HEK293 (cell line): ENCODE measurements around the gene MSANTD2.

Experiments
- CTCF ChIA-PET: fragments of 350-600 bp; formaldehyde crosslinking; extraction: SDS; loops from one replicate; lab custom pipeline; 2021; ENCODE audit warnings: antibody characterized with exemption; lab: Yijun Ruan, JAX
- POLR2A ChIA-PET: fragments of 300-600 bp; formaldehyde crosslinking; extraction: SDS; loops from one replicate; lab custom pipeline; 2020; ENCODE audit warnings: antibody characterized with exemption, inconsistent platforms; lab: Yijun Ruan, JAX
- H3K27ac ChIP-seq: fragments of 200-500 bp; sonication (Bioruptor generic); 2 replicates; pipeline ENCODE4 v1.5.1; 2014; ENCODE audit warnings: low read depth, low read length, control low read depth, inconsistent platforms; ENCODE audit errors: extremely low read depth
- H3K36me3 ChIP-seq, 2 experiments: fragments of 200-500 bp in 1 of 2; sonication (Bioruptor generic) in 1 of 2; 1 replicate in 1 of 2; 2 replicates in 1 of 2; pipeline ENCODE4 v1.5.1; 2014 to 2017; ENCODE audit warnings: inconsistent platforms in 2 of 2, low read length in 2 of 2; ENCODE audit not compliant: control insufficient read depth in 2 of 2, insufficient read depth in 1 of 2
- H3K4me1 ChIP-seq: fragments of 200-500 bp; sonication (Bioruptor generic); 2 replicates; pipeline ENCODE4 v1.5.1; 2014; ENCODE audit warnings: mild to moderate bottlenecking, low read length, inconsistent platforms; ENCODE audit not compliant: control insufficient read depth, insufficient read depth
- H3K4me3 ChIP-seq: 2 replicates; pipeline ENCODE4 v1.5.1; 2011; ENCODE audit warnings: low read depth, mild to moderate bottlenecking, control low read depth, low read length, moderate library complexity
- H3K9me3 ChIP-seq: fragments of 200-500 bp; sonication (Bioruptor generic); 2 replicates; pipeline ENCODE4 v1.5.1; 2014; ENCODE audit warnings: low read depth, low read length, inconsistent platforms; ENCODE audit not compliant: control insufficient read depth, insufficient read depth
- FEZF1 ChIP-seq: fragments of 450-650 bp; formaldehyde crosslinking; IDR thresholded peaks from 2 replicates; pipeline ENCODE4 v1.5.1; 2016; ENCODE audit warnings: missing biosample characterization, missing genetic modification characterization
- OSR2 ChIP-seq: fragments of 450-650 bp; formaldehyde crosslinking; IDR thresholded peaks from 2 replicates; pipeline ENCODE4 v1.5.1; 2016; ENCODE audit warnings: missing biosample characterization, missing genetic modification characterization
- SALL2 ChIP-seq: fragments of 450-650 bp; formaldehyde crosslinking; IDR thresholded peaks from 2 replicates; pipeline ENCODE4 v1.5.0; 2017; ENCODE audit warnings: missing biosample characterization, mild to moderate bottlenecking, missing genetic modification characterization, borderline replicate concordance
- SP2 ChIP-seq: fragments of 450-650 bp; formaldehyde crosslinking; IDR thresholded peaks from 2 replicates; pipeline ENCODE4 v1.5.1; 2016; ENCODE audit warnings: missing biosample characterization, missing genetic modification characterization
- SP7 ChIP-seq: fragments of 450-650 bp; formaldehyde crosslinking; IDR thresholded peaks from 2 replicates; pipeline ENCODE4 v1.5.1; 2016; ENCODE audit warnings: missing biosample characterization, missing genetic modification characterization
- TRIM28 ChIP-seq: IDR thresholded peaks from 2 replicates; pipeline ENCODE4 v1.6.1; 2011; ENCODE audit warnings: low read length, control low read depth, borderline replicate concordance
- ZBTB17 ChIP-seq: fragments of 450-650 bp; formaldehyde crosslinking; IDR thresholded peaks from 2 replicates; pipeline ENCODE4 v1.5.1; 2016; ENCODE audit warnings: missing biosample characterization, missing genetic modification characterization
- ZBTB26 ChIP-seq: fragments of 450-650 bp; formaldehyde crosslinking; optimal IDR thresholded peaks from 2 replicates; pipeline ENCODE3; 2016; ENCODE audit warnings: missing biosample characterization, mild to moderate bottlenecking, missing genetic modification characterization
- ZFHX2 ChIP-seq: fragments of 450-650 bp; formaldehyde crosslinking; conservative IDR thresholded peaks from 2 replicates; pipeline ENCODE4 v1.5.1; 2016; ENCODE audit warnings: missing biosample characterization, missing genetic modification characterization
- ZFP41 ChIP-seq: fragments of 450-650 bp; formaldehyde crosslinking; IDR thresholded peaks from 2 replicates; pipeline ENCODE4 v1.5.1; 2016; ENCODE audit warnings: missing biosample characterization, missing genetic modification characterization, borderline replicate concordance
- ZNF114 ChIP-seq: fragments of 450-650 bp; formaldehyde crosslinking; IDR thresholded peaks from 2 replicates; pipeline ENCODE4 v1.5.0; 2017; ENCODE audit warnings: missing biosample characterization, missing genetic modification characterization
- ZNF132 ChIP-seq: fragments of 450-650 bp; formaldehyde crosslinking; IDR thresholded peaks from 2 replicates; pipeline ENCODE4 v1.5.1; 2017; ENCODE audit warnings: missing biosample characterization, missing genetic modification characterization, borderline replicate concordance
- ZNF2 ChIP-seq: fragments of 450-650 bp; formaldehyde crosslinking; IDR thresholded peaks from 2 replicates; pipeline ENCODE4 v1.5.1; 2016; ENCODE audit warnings: missing biosample characterization, missing genetic modification characterization
- ZNF311 ChIP-seq: fragments of 450-650 bp; formaldehyde crosslinking; IDR thresholded peaks from 2 replicates; pipeline ENCODE4 v1.5.1; 2017; ENCODE audit warnings: missing biosample characterization, missing genetic modification characterization, borderline replicate concordance
- ZNF621 ChIP-seq: fragments of 450-650 bp; formaldehyde crosslinking; IDR thresholded peaks from 2 replicates; pipeline ENCODE4 v1.5.1; 2017; ENCODE audit warnings: missing biosample characterization, missing genetic modification characterization
- ZNF658 ChIP-seq: fragments of 450-650 bp; formaldehyde crosslinking; IDR thresholded peaks from 2 replicates; pipeline ENCODE4; 2016; ENCODE audit warnings: missing biosample characterization, missing genetic modification characterization
- ZNF76 ChIP-seq: fragments of 450-650 bp; formaldehyde crosslinking; IDR thresholded peaks from 2 replicates; pipeline ENCODE4; 2016; ENCODE audit warnings: low read depth, missing biosample characterization, missing genetic modification characterization, borderline replicate concordance
- ZSCAN23 ChIP-seq: fragments of 450-650 bp; formaldehyde crosslinking; IDR thresholded peaks from 2 replicates; pipeline ENCODE4 v1.5.1; 2016; ENCODE audit warnings: missing biosample characterization, missing genetic modification characterization
- ZSCAN4 ChIP-seq: fragments of 450-650 bp; formaldehyde crosslinking; IDR thresholded peaks from 2 replicates; pipeline ENCODE4 v1.5.1; 2017; ENCODE audit warnings: missing biosample characterization, missing genetic modification characterization
- ZSCAN5A ChIP-seq: fragments of 450-650 bp; formaldehyde crosslinking; IDR thresholded peaks from 2 replicates; pipeline ENCODE4 v1.5.1; 2016; ENCODE audit warnings: missing biosample characterization, missing genetic modification characterization
- TF ChIP-seq, protein P1 (sequence below): fragments of 450-650 bp; formaldehyde crosslinking; IDR thresholded peaks from 2 replicates; pipeline ENCODE4 v1.5.1; 2016; ENCODE audit warnings: missing biosample characterization, missing genetic modification characterization
- TF ChIP-seq, protein P2 (sequence below): fragments of 450-650 bp; formaldehyde crosslinking; IDR thresholded peaks from 2 replicates; pipeline ENCODE4 v1.5.0; 2017; ENCODE audit warnings: missing biosample characterization, missing genetic modification characterization, borderline replicate concordance
- TF ChIP-seq, protein P3 (sequence below): fragments of 450-650 bp; formaldehyde crosslinking; IDR thresholded peaks from 2 replicates; pipeline ENCODE4 v1.5.1; 2016; ENCODE audit warnings: missing biosample characterization, missing genetic modification characterization
- TF ChIP-seq, protein P4 (sequence below): fragments of 450-650 bp; formaldehyde crosslinking; IDR thresholded peaks from 2 replicates; pipeline ENCODE4 v1.5.1; 2016; ENCODE audit warnings: missing biosample characterization, missing genetic modification characterization

The MSANTD2 gene

DNA sequence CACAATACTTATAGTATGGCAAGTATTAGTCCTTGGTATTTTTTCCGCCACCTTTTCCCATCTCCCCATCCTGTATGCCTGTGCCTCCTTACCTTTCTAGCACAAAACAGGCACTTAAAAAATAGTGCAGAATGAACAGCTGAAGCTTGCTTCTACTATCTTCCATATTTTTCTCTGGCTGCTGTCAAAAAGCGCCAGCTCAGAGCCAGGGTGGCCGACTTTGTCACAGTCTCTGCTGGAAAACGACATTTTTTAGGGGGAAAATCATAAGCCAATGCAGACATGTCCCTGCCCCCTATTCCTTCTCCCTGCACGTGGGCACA is 38.6 kb upstream of the MSANTD2 start:
- Histone ChIP-seq H3K4me1 (no peaks in the 10 kb centered on the region), H3K27ac (no peak overlapping the region), H3K36me3 (no peaks in the 10 kb centered on the region), H3K9me3 (no peaks in the 10 kb centered on the region), H3K4me3 (no peak overlapping the region)
- POLR2A ChIA-PET = no interaction called here
- CTCF ChIA-PET = interaction anchor here (0.6 to 5.5 kb wide), 18 partner anchors 19 to 654 kb away, joined by 3 to 53 read pairs (median 4); partner anchors contain the start of gene ROBO3
- no peak for TF ChIP-seq ZNF132 (tag by site-specific recombination)
- no peak for TF ChIP-seq SALL2 (tag by site-specific recombination)
- TF ChIP-seq SP2 (tag by site-specific recombination) = no peak
- no peak for TF ChIP-seq ZFP41
- no peak for TF ChIP-seq ZNF2 (tag by site-specific recombination)
- no peak for TF ChIP-seq TRIM28
- TF ChIP-seq, protein P1, sequence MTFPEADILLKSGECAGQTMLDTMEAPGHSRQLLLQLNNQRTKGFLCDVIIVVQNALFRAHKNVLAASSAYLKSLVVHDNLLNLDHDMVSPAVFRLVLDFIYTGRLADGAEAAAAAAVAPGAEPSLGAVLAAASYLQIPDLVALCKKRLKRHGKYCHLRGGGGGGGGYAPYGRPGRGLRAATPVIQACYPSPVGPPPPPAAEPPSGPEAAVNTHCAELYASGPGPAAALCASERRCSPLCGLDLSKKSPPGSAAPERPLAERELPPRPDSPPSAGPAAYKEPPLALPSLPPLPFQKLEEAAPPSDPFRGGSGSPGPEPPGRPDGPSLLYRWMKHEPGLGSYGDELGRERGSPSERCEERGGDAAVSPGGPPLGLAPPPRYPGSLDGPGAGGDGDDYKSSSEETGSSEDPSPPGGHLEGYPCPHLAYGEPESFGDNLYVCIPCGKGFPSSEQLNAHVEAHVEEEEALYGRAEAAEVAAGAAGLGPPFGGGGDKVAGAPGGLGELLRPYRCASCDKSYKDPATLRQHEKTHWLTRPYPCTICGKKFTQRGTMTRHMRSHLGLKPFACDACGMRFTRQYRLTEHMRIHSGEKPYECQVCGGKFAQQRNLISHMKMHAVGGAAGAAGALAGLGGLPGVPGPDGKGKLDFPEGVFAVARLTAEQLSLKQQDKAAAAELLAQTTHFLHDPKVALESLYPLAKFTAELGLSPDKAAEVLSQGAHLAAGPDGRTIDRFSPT (tag by site-specific recombination) = no peak
- TF ChIP-seq ZNF76 (tag by site-specific recombination) = no peak

DNA sequence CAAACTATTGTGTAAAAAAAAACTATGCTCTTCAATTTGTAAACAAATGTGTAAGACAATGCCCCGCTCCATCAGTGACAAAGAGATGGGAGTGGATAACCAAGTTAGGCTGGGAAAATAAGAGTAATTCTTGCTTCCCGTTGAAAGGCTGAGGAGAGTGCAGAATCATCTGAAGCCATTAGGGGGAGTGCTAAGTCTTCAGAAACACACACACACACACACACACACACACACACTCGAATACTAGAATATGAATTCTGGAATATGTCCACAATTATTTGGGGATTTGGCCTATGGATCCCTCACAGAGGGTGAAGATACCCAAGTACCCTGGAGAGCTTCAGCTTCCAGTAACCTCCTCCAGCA is 37.3 kb upstream of the MSANTD2 start:
- H3K4me3 ChIP-seq = no peak overlapping the region
- no peaks in the 10 kb centered on the region for H3K36me3 ChIP-seq
- ChIA-PET CTCF (interaction anchor here (0.5 to 5.5 kb wide), 39 partner anchors 9 to 761 kb away, joined by 3 to 53 read pairs (median 4); partner anchors contain the start of gene ROBO3), POLR2A (interaction anchor here (2.0 kb wide), 1 partner anchor 37 kb away, joined by 9 read pairs; the partner anchor contains the start of gene MSANTD2)
- H3K9me3 ChIP-seq = no peaks in the 10 kb centered on the region
- H3K27ac ChIP-seq = no peak overlapping the region
- no peaks in the 10 kb centered on the region for H3K4me1 ChIP-seq
- TF ChIP-seq ZNF658 (tag by site-specific recombination) = no peak
- TF ChIP-seq, protein P2, sequence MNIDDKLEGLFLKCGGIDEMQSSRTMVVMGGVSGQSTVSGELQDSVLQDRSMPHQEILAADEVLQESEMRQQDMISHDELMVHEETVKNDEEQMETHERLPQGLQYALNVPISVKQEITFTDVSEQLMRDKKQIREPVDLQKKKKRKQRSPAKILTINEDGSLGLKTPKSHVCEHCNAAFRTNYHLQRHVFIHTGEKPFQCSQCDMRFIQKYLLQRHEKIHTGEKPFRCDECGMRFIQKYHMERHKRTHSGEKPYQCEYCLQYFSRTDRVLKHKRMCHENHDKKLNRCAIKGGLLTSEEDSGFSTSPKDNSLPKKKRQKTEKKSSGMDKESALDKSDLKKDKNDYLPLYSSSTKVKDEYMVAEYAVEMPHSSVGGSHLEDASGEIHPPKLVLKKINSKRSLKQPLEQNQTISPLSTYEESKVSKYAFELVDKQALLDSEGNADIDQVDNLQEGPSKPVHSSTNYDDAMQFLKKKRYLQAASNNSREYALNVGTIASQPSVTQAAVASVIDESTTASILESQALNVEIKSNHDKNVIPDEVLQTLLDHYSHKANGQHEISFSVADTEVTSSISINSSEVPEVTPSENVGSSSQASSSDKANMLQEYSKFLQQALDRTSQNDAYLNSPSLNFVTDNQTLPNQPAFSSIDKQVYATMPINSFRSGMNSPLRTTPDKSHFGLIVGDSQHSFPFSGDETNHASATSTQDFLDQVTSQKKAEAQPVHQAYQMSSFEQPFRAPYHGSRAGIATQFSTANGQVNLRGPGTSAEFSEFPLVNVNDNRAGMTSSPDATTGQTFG (tag by site-specific recombination) = no peak
- TF ChIP-seq ZNF114 (tag by site-specific recombination) = no peak
- TF ChIP-seq ZNF621 (tag by site-specific recombination) = no peak
- TF ChIP-seq, protein P3, sequence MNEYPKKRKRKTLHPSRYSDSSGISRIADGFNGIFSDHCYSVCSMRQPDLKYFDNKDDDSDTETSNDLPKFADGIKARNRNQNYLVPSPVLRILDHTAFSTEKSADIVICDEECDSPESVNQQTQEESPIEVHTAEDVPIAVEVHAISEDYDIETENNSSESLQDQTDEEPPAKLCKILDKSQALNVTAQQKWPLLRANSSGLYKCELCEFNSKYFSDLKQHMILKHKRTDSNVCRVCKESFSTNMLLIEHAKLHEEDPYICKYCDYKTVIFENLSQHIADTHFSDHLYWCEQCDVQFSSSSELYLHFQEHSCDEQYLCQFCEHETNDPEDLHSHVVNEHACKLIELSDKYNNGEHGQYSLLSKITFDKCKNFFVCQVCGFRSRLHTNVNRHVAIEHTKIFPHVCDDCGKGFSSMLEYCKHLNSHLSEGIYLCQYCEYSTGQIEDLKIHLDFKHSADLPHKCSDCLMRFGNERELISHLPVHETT (tag by site-specific recombination) = no peak
- TF ChIP-seq ZNF311 (tag by site-specific recombination) = no peak
- TF ChIP-seq OSR2 = no peak
- TF ChIP-seq ZSCAN4 (tag by site-specific recombination) = peak; percentile 89
- TF ChIP-seq SP7 (tag by site-specific recombination) = no peak
- TF ChIP-seq ZNF2 (tag by site-specific recombination) = no peak
- TF ChIP-seq ZSCAN5A (tag by site-specific recombination) = no peak
- peak; percentile 55 for TF ChIP-seq ZFHX2
- TF ChIP-seq FEZF1 (tag by site-specific recombination) = no peak
- TF ChIP-seq ZBTB26 (tag by site-specific recombination) = no peak
- TF ChIP-seq ZSCAN23 (tag by site-specific recombination) = no peak
- no peak for TF ChIP-seq ZBTB17 (tag by site-specific recombination)
- TF ChIP-seq, protein P4, sequence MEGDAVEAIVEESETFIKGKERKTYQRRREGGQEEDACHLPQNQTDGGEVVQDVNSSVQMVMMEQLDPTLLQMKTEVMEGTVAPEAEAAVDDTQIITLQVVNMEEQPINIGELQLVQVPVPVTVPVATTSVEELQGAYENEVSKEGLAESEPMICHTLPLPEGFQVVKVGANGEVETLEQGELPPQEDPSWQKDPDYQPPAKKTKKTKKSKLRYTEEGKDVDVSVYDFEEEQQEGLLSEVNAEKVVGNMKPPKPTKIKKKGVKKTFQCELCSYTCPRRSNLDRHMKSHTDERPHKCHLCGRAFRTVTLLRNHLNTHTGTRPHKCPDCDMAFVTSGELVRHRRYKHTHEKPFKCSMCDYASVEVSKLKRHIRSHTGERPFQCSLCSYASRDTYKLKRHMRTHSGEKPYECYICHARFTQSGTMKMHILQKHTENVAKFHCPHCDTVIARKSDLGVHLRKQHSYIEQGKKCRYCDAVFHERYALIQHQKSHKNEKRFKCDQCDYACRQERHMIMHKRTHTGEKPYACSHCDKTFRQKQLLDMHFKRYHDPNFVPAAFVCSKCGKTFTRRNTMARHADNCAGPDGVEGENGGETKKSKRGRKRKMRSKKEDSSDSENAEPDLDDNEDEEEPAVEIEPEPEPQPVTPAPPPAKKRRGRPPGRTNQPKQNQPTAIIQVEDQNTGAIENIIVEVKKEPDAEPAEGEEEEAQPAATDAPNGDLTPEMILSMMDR (tag by site-specific recombination) = 0 out of 2 replicates have a peak, but pooled peaks have one; percentile 54
